H1 (cell line): Measurements from ENCODE around the gene PAGE2. TPM values are rescaled to one million over a fixed set of nuclear protein-coding genes. Genes with fewer than 3 reads are reported as not detected.

Experiments used
- CTCF ChIA-PET: fragments of 300-600 bp; sonication (Branson Sonifier 250); formaldehyde crosslinking; loops from one replicate; lab custom pipeline; 2021; ENCODE audit not compliant: partially characterized antibody; lab: Charles Lee
- POLR2A ChIA-PET: fragments of 300-600 bp; sonication (Branson Sonifier 250); formaldehyde crosslinking; loops from one replicate; lab custom pipeline; 2021; ENCODE audit warnings: inconsistent platforms; ENCODE audit not compliant: partially characterized antibody; lab: Charles Lee
- DNase-seq, 2 experiments: peaks; one replicate each; pipeline versions ENCODE4 v3.0.0 to v3.0.0-alpha.2; 2010 to 2022; ENCODE audit warnings: low spot score in 2 of 2, low read depth in 1 of 2, mixed read lengths in 1 of 2
- FAIRE-seq: peaks from 2 replicates; lab custom pipeline; 2011; peaks lifted over from hg19 to GRCh38; lab: Jason Lieb, UNC
- H2AFZ ChIP-seq: 2 replicates; pipeline ENCODE4 v1.8.1; 2012; ENCODE audit warnings: low read length, inconsistent platforms
- H2AK5ac ChIP-seq: 2 replicates; pipeline ENCODE4 v1.6.1; 2013; ENCODE audit warnings: low read depth, low read length
- H2BK120ac ChIP-seq: replicated peaks from 2 replicates; pipeline ENCODE3; 2013; ENCODE audit warnings: low read depth, low read length, inconsistent platforms
- H2BK12ac ChIP-seq: 2 replicates; pipeline ENCODE4 v1.6.1; 2013; ENCODE audit warnings: low read depth, low read length
- H2BK15ac ChIP-seq: 2 replicates; pipeline ENCODE4 v1.6.1; 2013; ENCODE audit warnings: low read length
- H2BK20ac ChIP-seq: 2 replicates; pipeline ENCODE4 v1.6.1; 2013; ENCODE audit warnings: low read length
- H2BK5ac ChIP-seq: 2 replicates; pipeline ENCODE4 v1.6.1; 2013; ENCODE audit warnings: low read depth, low read length
- H3K14ac ChIP-seq: 2 replicates; pipeline ENCODE4 v1.6.1; 2013; ENCODE audit warnings: inconsistent platforms; ENCODE audit not compliant: insufficient read length
- H3K18ac ChIP-seq: 2 replicates; pipeline ENCODE4 v1.6.1; 2013; ENCODE audit warnings: low read length; ENCODE audit errors: extremely low read depth
- H3K23ac ChIP-seq: 2 replicates; pipeline ENCODE4 v1.6.1; 2013; ENCODE audit warnings: inconsistent platforms; ENCODE audit not compliant: insufficient read length
- H3K23me2 ChIP-seq: 2 replicates; pipeline ENCODE4 v1.6.1; 2013; ENCODE audit warnings: low read depth, low read length
- H3K27ac ChIP-seq: 2 replicates; pipeline ENCODE4 v1.6.1; 2011; ENCODE audit warnings: low read depth, low read length, inconsistent platforms
- H3K27me3 ChIP-seq, 4 experiments: replicated peaks in 1 of 4; 1 replicate in 1 of 4; 2 replicates in 3 of 4; pipeline versions ENCODE4 v1.6.1 to v1.8.1; 2011 to 2013; ENCODE audit warnings: low read length in 3 of 4, mild to moderate bottlenecking in 3 of 4, inconsistent platforms in 2 of 4, mixed read lengths in 2 of 4, moderate library complexity in 1 of 4; ENCODE audit not compliant: control insufficient read depth in 3 of 4, insufficient read depth in 3 of 4; ENCODE audit errors: extremely low read depth in 1 of 4
- H3K36me3 ChIP-seq, 4 experiments: 2 replicates each; pipeline versions ENCODE4 v1.6.1 to v1.8.1; 2011 to 2013; ENCODE audit warnings: mild to moderate bottlenecking in 4 of 4, low read length in 3 of 4, moderate library complexity in 2 of 4, control low read depth in 1 of 4, inconsistent platforms in 1 of 4; ENCODE audit not compliant: insufficient read depth in 4 of 4, control insufficient read depth in 2 of 4
- H3K4ac ChIP-seq: replicated peaks from 2 replicates; pipeline ENCODE3; 2013; ENCODE audit warnings: low read length, low read depth, mixed read lengths, inconsistent platforms; ENCODE audit not compliant: insufficient read length
- H3K4me1 ChIP-seq, 4 experiments: replicated peaks in 1 of 4; 1 replicate in 1 of 4; 2 replicates in 3 of 4; pipeline versions ENCODE4 v1.6.1 to v1.8.1; 2011 to 2013; ENCODE audit warnings: low read length in 3 of 4, inconsistent platforms in 2 of 4, mixed read lengths in 1 of 4; ENCODE audit not compliant: insufficient read depth in 4 of 4, control insufficient read depth in 3 of 4
- H3K4me2 ChIP-seq, 2 experiments: 2 replicates each; pipeline versions ENCODE4 v1.6.1 to v1.8.1; 2011 to 2013; ENCODE audit warnings: low read depth in 2 of 2, low read length in 2 of 2, control low read depth in 1 of 2, inconsistent platforms in 1 of 2, mild to moderate bottlenecking in 1 of 2; ENCODE audit not compliant: insufficient read depth in 1 of 2
- H3K4me3 ChIP-seq, 4 experiments: fragments of 200-600, 300-600 bp in 1 of 4; sonication (generic), shearing (Covaris generic), sonication (Bioruptor Twin) in 1 of 4; 2 replicates each; pipeline versions ENCODE4 v1.5.1 to v1.8.1; 2011 to 2016; ENCODE audit warnings: low read length in 4 of 4, low read depth in 3 of 4, control low read depth in 2 of 4, inconsistent platforms in 2 of 4, mild to moderate bottlenecking in 2 of 4, mixed read lengths in 1 of 4, moderate library complexity in 1 of 4; ENCODE audit not compliant: insufficient read depth in 2 of 4; ENCODE audit errors: extremely low read depth in 1 of 4
- H3K56ac ChIP-seq: replicated peaks from 2 replicates; pipeline ENCODE3; 2013; ENCODE audit warnings: low read depth, mild to moderate bottlenecking, mixed read lengths, low read length, inconsistent platforms; ENCODE audit not compliant: insufficient read length
- H3K79me1 ChIP-seq: 2 replicates; pipeline ENCODE4 v1.6.1; 2013; ENCODE audit warnings: low read depth, low read length, control low read depth
- H3K79me2 ChIP-seq, 2 experiments: 2 replicates each; pipeline versions ENCODE4 v1.6.1 to v1.8.1; 2012 to 2013; ENCODE audit warnings: low read length in 2 of 2, mild to moderate bottlenecking in 2 of 2, inconsistent platforms in 1 of 2; ENCODE audit not compliant: insufficient read depth in 2 of 2, control insufficient read depth in 1 of 2
- H3K9ac ChIP-seq, 4 experiments: replicated peaks in 1 of 4; 1 replicate in 1 of 4; 2 replicates in 3 of 4; pipeline versions ENCODE4 v1.6.1 to v1.8.1; 2011 to 2013; ENCODE audit warnings: low read depth in 3 of 4, low read length in 3 of 4, control low read depth in 2 of 4, mild to moderate bottlenecking in 2 of 4, moderate library complexity in 2 of 4, inconsistent platforms in 1 of 4; ENCODE audit errors: extremely low read depth in 1 of 4
- H3K9me3 ChIP-seq, 2 experiments: 2 replicates each; pipeline versions ENCODE4 v1.6.1 to v1.8.1; 2012 to 2013; ENCODE audit warnings: mild to moderate bottlenecking in 2 of 2, moderate library complexity in 2 of 2, control low read depth in 1 of 2, inconsistent platforms in 1 of 2, low read depth in 1 of 2, low read length in 1 of 2, mixed read lengths in 1 of 2; ENCODE audit not compliant: insufficient read depth in 2 of 2
- H4K20me1 ChIP-seq, 2 experiments: replicated peaks in 1 of 2; 2 replicates each; pipeline versions ENCODE3 to v1.8.1; 2011 to 2013; ENCODE audit warnings: inconsistent platforms in 2 of 2, low read length in 2 of 2, mild to moderate bottlenecking in 1 of 2; ENCODE audit not compliant: insufficient read depth in 2 of 2, control insufficient read depth in 1 of 2
- H4K5ac ChIP-seq: 2 replicates; pipeline ENCODE4 v1.6.1; 2013; ENCODE audit warnings: low read length, low read depth, mixed read lengths, inconsistent platforms; ENCODE audit not compliant: insufficient read length
- H4K8ac ChIP-seq: 2 replicates; pipeline ENCODE4 v1.8.0; 2013; ENCODE audit warnings: mild to moderate bottlenecking, moderate library complexity, low read length, inconsistent platforms; ENCODE audit not compliant: insufficient read depth; ENCODE audit errors: extremely low read depth
- H4K91ac ChIP-seq: replicated peaks from 2 replicates; pipeline ENCODE3; 2013; ENCODE audit warnings: low read length, mixed read lengths, inconsistent platforms; ENCODE audit not compliant: insufficient read length
- EZH2 ChIP-seq: fragments of 200-600 bp; sonication (generic); IDR thresholded peaks from 2 replicates; pipeline ENCODE4 v1.7.1; 2012; ENCODE audit warnings: low read depth, mild to moderate bottlenecking, moderate library complexity, low read length, inconsistent platforms; ENCODE audit not compliant: severe bottlenecking
- HDAC6 ChIP-seq: IDR thresholded peaks from one replicate; pipeline ENCODE4 v1.7.1; 2012; ENCODE audit warnings: low read depth, mild to moderate bottlenecking, inconsistent platforms, low read length, moderate library complexity
- JUN ChIP-seq: IDR thresholded peaks from 2 replicates; pipeline ENCODE4 v1.6.1; 2011; ENCODE audit warnings: low read depth, mild to moderate bottlenecking, improper control_type of control experiment, low read length
- SIRT6 ChIP-seq: IDR thresholded peaks from one replicate; pipeline ENCODE4 v1.7.1; 2012; ENCODE audit warnings: low read length, inconsistent platforms
- SRF ChIP-seq: IDR thresholded peaks from 2 replicates; pipeline ENCODE4 v1.6.1; 2011; ENCODE audit warnings: mild to moderate bottlenecking, low read depth, low read length, moderate library complexity
- TCF12 ChIP-seq: IDR thresholded peaks from 2 replicates; pipeline ENCODE4 v1.6.1; 2011; ENCODE audit warnings: low read depth, mild to moderate bottlenecking, low read length
- USF2 ChIP-seq: IDR thresholded peaks from 2 replicates; pipeline ENCODE4 v1.6.1; 2011; ENCODE audit warnings: low read length, improper control_type of control experiment
- WGBS, 2 experiments: shearing (Covaris generic) in 1 of 2; methylation state at CpG; one replicate each; pipeline versions ENCODE4 v1.1.6 to v1.1.7; 2013 to 2015; ENCODE audit warnings: low lambda C conversion rate in 2 of 2, mixed read lengths in 2 of 2, inconsistent platforms in 1 of 2, low coverage in 1 of 2, missing lambda C conversion rate in 1 of 2; ENCODE audit not compliant: insufficient replicate concordance in 2 of 2, insufficient coverage in 1 of 2, insufficient read length in 1 of 2; ENCODE audit errors: extremely low coverage in 1 of 2, missing lambda C conversion rate in 1 of 2; 5-methylcytosine and 5-hydroxymethylcytosine counted together
- polyA plus RNA-seq, 7 experiments: library from polyadenylated mRNA; depleted of rRNA in 3 of 7; stranded (reverse) in 5 of 7; unstranded in 2 of 7; fragments of >200 nt in 5 of 7; fragments of 200-250 nt in 2 of 7; gene quantifications; 1 replicate in 5 of 7; 2 replicates in 1 of 7; 4 replicates in 1 of 7; pipeline versions ENCODE4 v1.2.1 to v1.2.3, GENCODE V29; 2011 to 2013; ENCODE audit warnings: missing spikeins in 2 of 7, mixed read lengths in 2 of 7
- total RNA-seq: library from RNA; stranded (reverse); fragmentation: NEBNext Ultra II Directional; extraction: Animal tissue kit (Norgen Biotek cat#: 25700); gene quantifications from 2 replicates; pipeline ENCODE4 v1.2.1, GENCODE V29; 2021

Gene PAGE2
- total and polyA plus RNA-seq, 2 of the 8 experiments (the other 6 are each of a cell fraction or from before 2014, with no cell fraction given) = not detected

- Histone ChIP-seq H4K5ac (no peak overlapping the region), H3K27me3 (no peaks in the 10 kb centered on the region), H3K9me3 (peaks cover 0 to 9% of the 10 kb centered on the region in 2 experiments; a peak in 2 of 4 replicates), H4K20me1 (no peaks in the 10 kb centered on the region), H3K56ac (no peak overlapping the region), H2BK5ac (no peak overlapping the region), H2AFZ (no peak overlapping the region), H3K9ac (no peak overlapping the region), H3K79me2 (no peaks in the 10 kb centered on the region), H2BK20ac (no peak overlapping the region), H3K36me3 (no peaks in the 10 kb centered on the region), H3K4me2 (no peak overlapping the region), H4K91ac (no peak overlapping the region), H3K4ac (no peak overlapping the region), H2BK120ac (no peak overlapping the region), H3K14ac (no peak overlapping the region), H2AK5ac (no peak overlapping the region), H4K8ac (no peak overlapping the region), H3K18ac (no peak overlapping the region), H3K23me2 (no peaks in the 10 kb centered on the region), H3K4me1 (no peaks in the 10 kb centered on the region), H3K4me3 (no peak overlapping the region), H2BK12ac (no peak overlapping the region), H2BK15ac (no peak overlapping the region), H3K23ac (no peak overlapping the region), H3K79me1 (no peaks in the 10 kb centered on the region), H3K27ac (no peak overlapping the region)
- FAIRE-seq = no peak
- POLR2A ChIA-PET = no interaction called here
- 81% methylated on average over 2 of the region's 3 CpGs; no CpG with 5 or more reads in 1 of the 2 experiments for WGBS, 2 experiments
- no peak for DNase-seq
- CTCF ChIA-PET = no interaction called here
- TF ChIP-seq HDAC6 = no peak
- no peak for TF ChIP-seq USF2
- TF ChIP-seq JUN = no peak
- TF ChIP-seq EZH2 = no peak
- TF ChIP-seq SIRT6 = no peak
- no peak for TF ChIP-seq TCF12
- no peak for TF ChIP-seq SRF
These were observed 16.5 kb upstream of the PAGE2 start for GRCh38 chrX:55072286-55072685.
